HCT116 (cell line): Measurements from ENCODE around the gene TMEM45A.

Experiments
- CEBPB ChIP-seq: IDR thresholded peaks from 2 replicates; pipeline ENCODE4 v1.6.1; 2012; ENCODE audit warnings: low read depth
- CTCF ChIP-seq, 3 experiments: fragments of 200-600 bp in 1 of 3; sonication (generic) in 1 of 3; IDR thresholded peaks in 2 of 3; conservative IDR thresholded peaks in 1 of 3; 2 replicates each; pipeline ENCODE4 v1.5.1; 2012 to 2017; ENCODE audit warnings: low read depth in 2 of 3, low read length in 2 of 3, antibody characterized with exemption in 1 of 3, borderline replicate concordance in 1 of 3, control low read depth in 1 of 3, mild to moderate bottlenecking in 1 of 3, mixed read lengths in 1 of 3, mixed run types in 1 of 3, moderate library complexity in 1 of 3; ENCODE audit not compliant: insufficient read depth in 1 of 3
- POLR2A ChIP-seq: IDR thresholded peaks from 2 replicates; pipeline ENCODE4 v1.7.0; 2011; ENCODE audit warnings: borderline replicate concordance; ENCODE audit not compliant: insufficient read depth, insufficient read length; ENCODE audit errors: extremely low read depth
- RAD21 ChIP-seq: IDR thresholded peaks from 2 replicates; pipeline ENCODE4 v1.6.1; 2012; ENCODE audit warnings: low read depth, mild to moderate bottlenecking
- ZNF274 ChIP-seq: fragments of 200-500 bp; sonication (Bioruptor generic); IDR thresholded peaks from 2 replicates; pipeline ENCODE4 v1.6.1; 2014; ENCODE audit warnings: mild to moderate bottlenecking, low read depth, low read length, inconsistent platforms

DNA sequence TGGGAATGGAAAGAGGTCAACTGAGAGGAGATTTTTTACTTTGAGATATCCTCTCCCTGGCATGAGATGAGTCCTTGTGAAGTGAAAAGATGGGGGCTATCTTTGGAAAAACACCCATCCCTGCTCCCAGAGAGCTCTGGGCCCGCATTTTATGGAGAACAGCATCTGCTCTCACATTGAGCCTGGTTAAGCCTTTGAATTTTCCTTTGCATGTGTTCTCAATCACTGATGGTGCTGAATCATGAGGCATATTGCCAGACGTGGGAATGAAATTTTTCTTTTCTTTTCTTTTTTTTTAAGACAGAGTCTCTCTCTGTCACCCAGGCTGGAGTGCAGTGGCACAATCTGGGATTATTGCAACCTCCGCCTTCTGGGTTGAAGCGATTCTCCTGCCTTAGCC, 24.4 kb downstream of the TMEM45A start:
- no peak for TF ChIP-seq CTCF (IDR thresholded peaks at IDR 0.05 in 2 of 3, conservative IDR thresholded peaks at IDR 0.05 in 1 of 3; ENCODE audit: borderline replicate concordance in 1 of 3, insufficient read depth in 1 of 3, low read depth in 2 of 3, low read length in 2 of 3)
- no peak for TF ChIP-seq POLR2A
- TF ChIP-seq CEBPB = no peak
- no peak for TF ChIP-seq RAD21
- TF ChIP-seq ZNF274 = no peak
